Endothelial cell of umbilical vein (primary cell): ENCODE data around the gene MYO9B. TPM values are rescaled to one million over a fixed set of nuclear protein-coding genes. Genes with fewer than 3 reads are reported as not detected.

Experiments used
- BruUV-seq: library from RNA; stranded (reverse); fragments of 400-500 nt; replicated peaks from 2 replicates; lab custom pipeline; 2021; lab: Mats Ljungman, UMichigan
- CTCF ChIA-PET: fragments of 300-600, 350-600 bp; sonication (Branson Sonifier 250); formaldehyde crosslinking; loops from one replicate; lab custom pipeline; 2021; ENCODE audit warnings: antibody characterized with exemption, inconsistent platforms; lab: Charles Lee
- POLR2A ChIA-PET: fragments of 300-600, 350-600 bp; sonication (Branson Sonifier 250); formaldehyde crosslinking; loops from one replicate; lab custom pipeline; 2021; ENCODE audit warnings: antibody characterized with exemption, inconsistent platforms; lab: Charles Lee
- DNase-seq: peaks from one replicate; pipeline ENCODE4 v3.0.0-alpha.2; 2011; ENCODE audit warnings: low read depth, low spot score
- FAIRE-seq: peaks from 2 replicates; lab custom pipeline; 2011; peaks lifted over from hg19 to GRCh38; lab: Jason Lieb, UNC
- H2AFZ ChIP-seq: 2 replicates; pipeline ENCODE4 v1.6.0; 2012; ENCODE audit warnings: low read depth, low read length, control low read depth, inconsistent platforms
- H3K27ac ChIP-seq: 2 replicates; pipeline ENCODE4 v1.5.1; 2011; ENCODE audit warnings: low read depth, mild to moderate bottlenecking, control low read depth, low read length, moderate library complexity; ENCODE audit not compliant: insufficient read depth
- H3K27me3 ChIP-seq, 2 experiments: 2 replicates each; pipeline versions ENCODE4 v1.6.0 to v1.6.1; 2011; ENCODE audit warnings: low read length in 2 of 2, mixed read lengths in 1 of 2; ENCODE audit not compliant: control insufficient read depth in 2 of 2, insufficient read depth in 2 of 2
- H3K36me3 ChIP-seq, 2 experiments: 2 replicates in 1 of 2; 3 replicates in 1 of 2; pipeline ENCODE4 v1.5.1; 2011; ENCODE audit warnings: low read length in 2 of 2, mild to moderate bottlenecking in 1 of 2, moderate library complexity in 1 of 2; ENCODE audit not compliant: control insufficient read depth in 2 of 2, insufficient read depth in 2 of 2; ENCODE audit errors: extremely low read depth in 1 of 2
- H3K4me1 ChIP-seq: 3 replicates; pipeline ENCODE4 v1.5.1; 2011; ENCODE audit warnings: mild to moderate bottlenecking, low read length; ENCODE audit not compliant: control insufficient read depth, insufficient read depth; ENCODE audit errors: extremely low read depth
- H3K4me2 ChIP-seq: 2 replicates; pipeline ENCODE4 v1.6.1; 2011; ENCODE audit warnings: low read length, control low read depth, mixed read lengths; ENCODE audit not compliant: insufficient read depth
- H3K4me3 ChIP-seq, 3 experiments: fragments of 200-600 bp in 1 of 3; sonication (generic), shearing (Covaris generic) in 1 of 3; replicated peaks in 1 of 3; 2 replicates each; pipeline ENCODE4 v1.5.1; 2011 to 2016; ENCODE audit warnings: control low read depth in 3 of 3, low read length in 3 of 3, mild to moderate bottlenecking in 2 of 3, inconsistent platforms in 1 of 3, low read depth in 1 of 3, moderate library complexity in 1 of 3; ENCODE audit not compliant: insufficient read depth in 1 of 3
- H3K79me2 ChIP-seq: 2 replicates; pipeline ENCODE4 v1.6.0; 2012; ENCODE audit warnings: low read length, inconsistent platforms; ENCODE audit not compliant: control insufficient read depth, insufficient read depth
- H3K9ac ChIP-seq: replicated peaks from 2 replicates; pipeline ENCODE3; 2011; ENCODE audit warnings: low read length, control low read depth; ENCODE audit not compliant: insufficient read depth; ENCODE audit errors: extremely low read depth
- H3K9me1 ChIP-seq: replicated peaks from 3 replicates; pipeline ENCODE4 v1.6.0; 2011; ENCODE audit warnings: mild to moderate bottlenecking, low read length; ENCODE audit not compliant: control insufficient read depth, insufficient read depth; ENCODE audit errors: extremely low read depth
- H3K9me3 ChIP-seq: replicated peaks from 2 replicates; pipeline ENCODE4 v1.5.1; 2012; ENCODE audit warnings: low read length, inconsistent platforms; ENCODE audit not compliant: control insufficient read depth, insufficient read depth
- H4K20me1 ChIP-seq: replicated peaks from 2 replicates; pipeline ENCODE3; 2011; ENCODE audit warnings: mild to moderate bottlenecking, low read length; ENCODE audit not compliant: control insufficient read depth, insufficient read depth; ENCODE audit errors: extremely low read depth
- EZH2 ChIP-seq: IDR thresholded peaks from 2 replicates; pipeline ENCODE4 v1.6.1; 2012; ENCODE audit warnings: borderline replicate concordance, low read depth, mild to moderate bottlenecking, moderate library complexity, low read length, inconsistent platforms; ENCODE audit not compliant: severe bottlenecking
- FOS ChIP-seq: IDR thresholded peaks from 2 replicates; pipeline ENCODE4 v1.6.1; 2011; ENCODE audit warnings: mild to moderate bottlenecking, low read length, moderate library complexity, borderline replicate concordance; ENCODE audit not compliant: insufficient read depth
- GATA2 ChIP-seq: IDR thresholded peaks from 2 replicates; pipeline ENCODE4 v1.7.0; 2011; ENCODE audit warnings: low read depth, mild to moderate bottlenecking, moderate library complexity, mixed read lengths, low read length; ENCODE audit not compliant: insufficient read length, insufficient read depth
- JUN ChIP-seq: IDR thresholded peaks from 2 replicates; pipeline ENCODE4 v1.6.1; 2011; ENCODE audit warnings: borderline replicate concordance, low read depth; ENCODE audit not compliant: insufficient read length, insufficient read depth
- MYC ChIP-seq: IDR thresholded peaks from one replicate; pipeline ENCODE4 v1.6.1; 2011; ENCODE audit warnings: mild to moderate bottlenecking, low read depth, low read length
- POLR2A ChIP-seq: IDR thresholded peaks from 2 replicates; pipeline ENCODE4 v1.6.1; 2012; ENCODE audit warnings: low read depth, mild to moderate bottlenecking, control low read depth, low read length
- POLR2AphosphoS5 ChIP-seq: IDR thresholded peaks from 2 replicates; pipeline ENCODE4 v1.6.1; 2012; ENCODE audit warnings: low read depth, mild to moderate bottlenecking, control low read depth, low read length, moderate library complexity; ENCODE audit not compliant: insufficient read depth
- dilution Hi-C: fragments of 300-500 bp; cut with MboI; formaldehyde crosslinking; loops from one replicate; pipeline ENCODE4 v1.15.0; 2019; ENCODE audit warnings: low sequenced_read_pairs; ENCODE audit not compliant: extremely low pct_ligation_motif_present
- intact Hi-C: fragments of 100-400 bp; cut with micrococcal nuclease; formaldehyde crosslinking; loops from one replicate; pipeline ENCODE4 v1.10.0; 2022
- polyA plus RNA-seq, 4 experiments: library from polyadenylated mRNA; depleted of rRNA in 3 of 4; stranded (reverse) in 3 of 4; unstranded in 1 of 4; fragments of >200 nt; gene quantifications; 2 replicates each; pipeline versions ENCODE4 v1.2.1 to v1.2.3, GENCODE V29; 2011 to 2012; ENCODE audit warnings: missing spikeins in 1 of 4
- total RNA-seq: library from RNA; stranded (reverse); gene quantifications from 2 replicates; pipeline ENCODE4 v1.2.3, GENCODE V29; 2021
- TF ChIP-seq, protein P1 (sequence below): IDR thresholded peaks from 2 replicates; pipeline ENCODE4 v1.6.1; 2011; ENCODE audit not compliant: insufficient read depth, insufficient read length
- TF ChIP-seq, protein P2 (sequence below), 2 donors: IDR thresholded peaks; 1 replicate in 1 of 2; 2 replicates in 1 of 2; pipeline ENCODE4 v1.5.1; 2011; ENCODE audit warnings: low read length in 2 of 2, mild to moderate bottlenecking in 2 of 2, moderate library complexity in 2 of 2, control low read depth in 1 of 2, inconsistent platforms in 1 of 2, low read depth in 1 of 2; ENCODE audit not compliant: insufficient read depth in 1 of 2; ENCODE audit errors: extremely low read depth in 1 of 2

Gene MYO9B
- total and polyA plus RNA-seq, 2 donors (not counting 3 experiments of a cell fraction or from before 2014, with no cell fraction given), result 64.4 to 119 TPM

DNA sequence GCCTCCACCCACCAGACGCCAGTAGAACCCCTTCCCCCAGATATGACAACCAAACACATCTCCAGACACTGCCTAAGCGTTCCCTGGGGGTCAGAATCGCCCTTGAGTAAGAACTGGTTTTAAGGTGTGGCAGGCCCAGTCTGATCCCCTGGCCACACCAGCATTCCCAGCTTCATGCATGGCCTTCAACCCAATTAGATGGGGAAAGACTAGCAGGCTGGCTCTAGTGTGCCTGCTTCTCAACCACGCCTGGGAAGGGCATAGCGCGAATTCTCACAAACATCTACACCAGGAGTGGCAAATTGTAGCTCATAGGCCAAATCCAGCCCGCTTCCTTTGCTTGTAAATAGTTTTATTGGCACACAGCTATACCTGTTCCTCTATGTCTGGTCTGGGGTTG lies 13.9 kb upstream of the MYO9B start:
- Histone ChIP-seq H3K4me3 (no peak overlapping the region), H3K79me2 (peaks cover 30% of the 10 kb centered on the region), H3K27me3 (no peaks in the 10 kb centered on the region), H2AFZ (no peak overlapping the region), H3K4me2 (no peak overlapping the region), H4K20me1 (no peaks in the 10 kb centered on the region), H3K9me1 (no peaks in the 10 kb centered on the region), H3K9ac (no peak overlapping the region), H3K4me1 (no peaks in the 10 kb centered on the region), H3K36me3 (peaks cover 4 to 6% of the 10 kb centered on the region in 2 experiments), H3K9me3 (no peaks in the 10 kb centered on the region), H3K27ac (no peak overlapping the region)
- CTCF ChIA-PET, result interaction anchor here (1.0 kb wide), 1 partner anchor 9 kb away, joined by 3 read pairs; no protein-coding TSS in a partner anchor
- FAIRE-seq, result no peak
- intact Hi-C loops (no loop called here), dilution Hi-C loops (no loop called here)
- TF ChIP-seq JUN (no peak), MYC (no peak), POLR2AphosphoS5 (no peak), EZH2 (no peak), GATA2 (no peak), POLR2A (no peak), FOS (no peak)
- TF ChIP-seq, protein P1, sequence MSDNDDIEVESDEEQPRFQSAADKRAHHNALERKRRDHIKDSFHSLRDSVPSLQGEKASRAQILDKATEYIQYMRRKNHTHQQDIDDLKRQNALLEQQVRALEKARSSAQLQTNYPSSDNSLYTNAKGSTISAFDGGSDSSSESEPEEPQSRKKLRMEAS, result no peak
- TF ChIP-seq, protein P2, sequence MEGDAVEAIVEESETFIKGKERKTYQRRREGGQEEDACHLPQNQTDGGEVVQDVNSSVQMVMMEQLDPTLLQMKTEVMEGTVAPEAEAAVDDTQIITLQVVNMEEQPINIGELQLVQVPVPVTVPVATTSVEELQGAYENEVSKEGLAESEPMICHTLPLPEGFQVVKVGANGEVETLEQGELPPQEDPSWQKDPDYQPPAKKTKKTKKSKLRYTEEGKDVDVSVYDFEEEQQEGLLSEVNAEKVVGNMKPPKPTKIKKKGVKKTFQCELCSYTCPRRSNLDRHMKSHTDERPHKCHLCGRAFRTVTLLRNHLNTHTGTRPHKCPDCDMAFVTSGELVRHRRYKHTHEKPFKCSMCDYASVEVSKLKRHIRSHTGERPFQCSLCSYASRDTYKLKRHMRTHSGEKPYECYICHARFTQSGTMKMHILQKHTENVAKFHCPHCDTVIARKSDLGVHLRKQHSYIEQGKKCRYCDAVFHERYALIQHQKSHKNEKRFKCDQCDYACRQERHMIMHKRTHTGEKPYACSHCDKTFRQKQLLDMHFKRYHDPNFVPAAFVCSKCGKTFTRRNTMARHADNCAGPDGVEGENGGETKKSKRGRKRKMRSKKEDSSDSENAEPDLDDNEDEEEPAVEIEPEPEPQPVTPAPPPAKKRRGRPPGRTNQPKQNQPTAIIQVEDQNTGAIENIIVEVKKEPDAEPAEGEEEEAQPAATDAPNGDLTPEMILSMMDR (IDR thresholded peaks at IDR 0.05; ENCODE audit: extremely low read depth in 1 of 2, insufficient read depth in 1 of 2, low read depth in 1 of 2, low read length in 2 of 2), result no peak
- no TSS peak for BruUV-seq
- POLR2A ChIA-PET, result no interaction called here
- no peak for DNase-seq
